ENCODE measurements around the gene DLK1.

The DLK1 gene

DNA sequence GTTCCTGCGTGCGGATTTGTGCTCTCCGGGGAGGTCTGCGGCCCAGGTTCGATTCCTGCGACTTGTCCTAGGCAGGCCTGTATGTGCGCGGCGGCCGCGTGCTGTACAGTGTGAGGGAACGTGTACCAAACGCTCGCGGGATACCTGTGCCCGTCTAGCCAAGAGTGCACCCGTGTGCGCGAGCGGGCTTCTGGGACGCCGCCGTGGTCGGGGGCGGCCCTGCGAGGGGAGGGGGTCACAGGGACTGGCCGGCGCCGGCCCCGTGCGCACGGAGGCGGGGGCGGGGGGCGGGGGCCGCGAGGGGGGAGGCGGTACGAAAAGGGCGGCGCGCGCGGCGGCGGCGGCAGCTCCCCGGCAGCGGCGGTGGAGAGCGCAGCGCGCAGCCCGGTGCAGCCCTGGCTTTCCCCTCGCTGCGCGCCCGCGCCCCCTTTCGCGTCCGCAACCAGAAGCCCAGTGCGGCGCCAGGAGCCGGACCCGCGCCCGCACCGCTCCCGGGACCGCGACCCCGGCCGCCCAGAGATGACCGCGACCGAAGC is at the start of gene DLK1:
Gene DLK1, plus strand, starts transcription at position 343 of the 536 bp plus-strand sequence. Its CDS starts 177 bp downstream, at position 520.
- no peak for DNase-seq

GRCh38 chr14:100677152-100677551 is 49.5 kb upstream of the DLK1 start:
- DNase-seq = no peak

DNA sequence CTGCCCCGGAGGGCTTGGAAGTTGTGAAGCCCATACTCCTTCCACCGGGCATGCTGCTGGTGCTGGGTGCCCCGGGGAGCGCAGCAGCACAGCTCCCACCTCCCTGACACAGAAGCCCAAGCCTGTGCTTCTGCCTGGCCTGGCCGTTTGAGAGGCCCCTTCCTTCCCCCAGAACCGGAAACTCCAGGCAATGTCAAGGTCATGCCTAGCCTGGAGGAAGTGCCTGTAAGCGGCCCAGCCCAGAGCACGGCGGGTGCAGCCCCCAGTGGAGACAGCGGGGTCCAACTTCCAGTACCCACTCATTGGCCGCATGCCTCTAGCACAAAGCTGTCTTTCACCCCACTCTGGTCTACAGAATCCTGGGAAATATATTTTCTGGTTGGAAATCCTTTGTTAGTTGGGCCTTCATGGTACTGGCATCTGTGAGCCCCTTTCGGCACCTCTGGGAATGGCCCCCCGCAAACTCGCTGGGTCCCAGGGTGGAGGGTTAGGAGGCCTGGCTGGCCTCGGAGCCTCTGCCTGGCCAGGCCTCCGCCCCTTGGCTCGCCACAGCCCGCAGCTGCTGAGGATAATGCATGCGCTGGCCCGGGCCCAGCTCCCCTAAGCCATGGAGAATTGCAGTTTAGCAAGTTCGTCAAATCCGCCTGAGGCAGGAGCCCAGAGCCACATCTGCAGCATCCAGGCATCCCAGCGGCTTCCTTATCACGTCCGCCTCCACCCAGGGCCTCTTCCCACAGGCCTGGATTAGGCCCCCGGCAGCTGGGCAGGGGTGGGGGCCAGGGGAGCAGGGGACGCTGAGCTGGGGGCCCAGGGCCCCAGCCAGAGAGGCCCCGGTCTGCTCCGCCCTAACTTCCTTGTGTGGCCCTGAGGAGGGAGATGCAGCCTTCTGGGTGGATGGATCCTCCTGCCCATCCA is 48.9 kb upstream of the DLK1 start:
- no peak for DNase-seq

DNA sequence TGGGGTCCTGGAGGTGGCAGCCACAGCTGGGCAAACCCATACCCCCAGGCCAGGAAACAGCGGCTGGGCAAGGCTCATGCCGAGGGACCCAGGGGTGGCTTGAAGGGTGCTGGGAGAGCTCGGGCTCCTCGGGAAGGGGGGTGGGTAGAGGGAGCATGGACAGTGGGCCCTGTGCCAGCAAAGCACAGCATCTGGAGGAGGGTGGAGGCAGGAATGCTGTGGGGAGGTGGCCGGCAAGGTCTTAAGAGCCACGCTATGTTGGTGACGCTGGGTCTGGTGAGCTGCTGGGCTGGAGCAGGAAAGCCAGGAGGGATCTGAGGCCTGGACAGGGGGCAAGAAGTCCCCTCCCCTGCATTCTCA is 48.2 kb upstream of the DLK1 start:
- DNase-seq = no peak

DNA sequence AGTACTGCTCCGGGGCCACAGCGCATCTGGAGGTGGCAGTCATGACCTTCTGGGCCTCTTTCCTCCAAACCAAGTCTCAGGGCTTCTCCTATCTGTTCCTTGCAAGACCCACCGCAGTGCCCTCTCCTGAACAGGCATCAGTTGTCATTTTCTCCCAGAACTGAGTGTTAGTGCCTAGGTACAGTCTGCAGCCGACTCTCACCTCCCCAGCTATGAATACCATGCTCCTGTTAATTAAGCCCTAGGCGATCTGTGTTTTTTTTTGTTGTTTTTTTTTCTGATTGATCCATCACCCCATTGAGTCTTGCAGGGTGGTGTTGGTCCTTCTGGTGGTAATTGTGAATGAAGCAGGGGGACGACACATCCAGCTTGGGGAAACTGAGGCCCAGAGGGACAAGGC is 47.5 kb upstream of the DLK1 start:
- no peak for DNase-seq

DNA sequence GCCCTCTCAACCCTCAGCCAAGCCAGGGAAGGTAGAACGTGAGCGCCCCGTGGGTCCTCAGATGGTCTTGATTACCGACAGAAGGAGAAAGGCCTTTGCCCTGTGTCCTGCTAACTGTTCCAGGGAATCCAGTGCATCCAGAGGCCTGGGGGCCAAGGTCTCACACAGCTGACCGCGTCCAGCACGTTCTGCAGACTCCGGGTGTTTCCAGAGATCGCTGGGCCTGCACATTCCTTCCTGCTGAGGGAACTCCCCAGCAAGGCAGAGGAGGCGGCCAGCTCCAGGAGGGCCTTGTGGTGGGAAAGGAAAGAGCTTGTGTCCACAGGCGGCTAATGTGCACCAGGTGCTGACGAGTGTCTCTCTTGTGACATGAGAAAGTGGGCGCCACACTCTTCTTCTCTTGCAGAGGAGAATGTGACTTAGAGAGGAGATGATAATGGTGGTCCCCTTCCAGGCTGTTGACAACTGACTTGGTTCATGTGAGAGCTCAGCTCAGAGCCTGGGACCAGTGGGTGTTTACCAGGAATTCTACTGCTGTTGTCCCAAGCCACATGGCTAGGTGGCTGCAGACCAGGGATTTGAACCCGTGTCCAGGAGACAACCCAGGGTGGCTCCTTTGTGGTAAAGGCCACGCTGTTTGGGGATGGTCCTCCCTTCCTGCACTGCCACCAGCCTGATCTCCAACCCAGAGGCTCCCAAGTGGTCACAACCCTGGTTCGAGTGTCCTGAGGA is 46.8 kb upstream of the DLK1 start:
- DNase-seq = no peak

GRCh38 chr14:100680439-100681051 is 46.1 kb upstream of the DLK1 start:
- no peak for DNase-seq

GRCh38 chr14:100681111-100681510 is 45.6 kb upstream of the DLK1 start:
- no peak for DNase-seq

DNA sequence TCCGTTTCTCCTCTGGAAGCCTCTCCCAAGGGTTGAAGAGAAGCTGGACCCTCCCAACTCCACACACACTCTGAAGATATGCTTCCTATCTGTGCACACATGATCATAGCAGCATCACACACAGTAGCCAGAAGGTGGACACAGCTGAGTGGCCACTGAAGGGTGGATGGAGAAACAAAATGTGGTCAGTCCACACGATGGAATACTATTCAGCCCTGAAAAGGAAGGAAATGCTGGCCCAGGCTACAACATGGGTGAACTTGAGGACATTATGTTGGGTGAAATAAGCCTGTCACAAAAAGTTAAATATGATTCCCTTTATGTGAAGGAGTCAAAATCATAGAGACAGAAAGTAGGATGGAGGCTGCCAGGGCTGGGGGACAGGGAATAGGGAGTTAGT is 43.9 kb upstream of the DLK1 start:
- DNase-seq = no peak

DNA sequence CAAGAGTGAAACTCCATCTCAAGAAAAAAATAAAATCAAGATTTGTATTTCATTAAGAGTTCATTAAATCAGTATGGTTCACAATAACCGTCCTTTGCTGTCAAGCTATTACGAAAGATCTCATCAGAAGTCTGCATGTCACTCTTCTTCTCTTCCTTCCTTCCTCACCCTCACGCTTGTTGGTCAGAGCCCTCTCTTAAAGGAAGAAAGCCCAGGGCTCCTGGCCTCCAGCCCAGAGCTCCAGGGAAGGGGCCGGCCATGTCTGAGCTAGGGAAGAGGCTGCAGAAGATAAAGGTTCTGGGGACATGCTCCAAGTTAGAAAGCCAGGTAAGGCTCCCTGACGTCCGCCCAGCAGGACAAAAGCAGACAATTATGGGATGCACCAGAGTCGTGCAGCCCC is 43.1 kb upstream of the DLK1 start:
- DNase-seq = no peak

GRCh38 chr14:100684154-100684553 is 42.5 kb upstream of the DLK1 start:
- no peak for DNase-seq

DNA sequence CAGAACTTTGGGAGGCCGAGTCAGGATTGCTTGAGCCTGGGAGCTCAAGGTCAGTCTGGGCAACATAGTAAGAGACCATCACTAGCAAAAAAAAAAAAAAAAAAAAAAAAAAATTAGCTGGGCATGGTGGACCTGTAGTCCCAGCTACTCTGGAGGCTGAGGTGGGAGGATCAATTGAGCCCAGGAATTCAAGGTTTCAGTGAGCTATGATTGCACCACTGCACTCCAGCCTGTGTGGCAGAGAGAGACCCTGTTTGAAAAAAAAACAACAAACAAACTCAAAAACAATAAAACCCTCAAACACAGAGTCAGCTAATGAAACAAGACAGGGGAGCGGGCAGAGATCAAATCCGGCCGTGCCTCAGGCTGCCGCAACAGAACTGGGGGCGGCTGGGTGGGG is 41.7 kb upstream of the DLK1 start:
- no peak for DNase-seq

DNA sequence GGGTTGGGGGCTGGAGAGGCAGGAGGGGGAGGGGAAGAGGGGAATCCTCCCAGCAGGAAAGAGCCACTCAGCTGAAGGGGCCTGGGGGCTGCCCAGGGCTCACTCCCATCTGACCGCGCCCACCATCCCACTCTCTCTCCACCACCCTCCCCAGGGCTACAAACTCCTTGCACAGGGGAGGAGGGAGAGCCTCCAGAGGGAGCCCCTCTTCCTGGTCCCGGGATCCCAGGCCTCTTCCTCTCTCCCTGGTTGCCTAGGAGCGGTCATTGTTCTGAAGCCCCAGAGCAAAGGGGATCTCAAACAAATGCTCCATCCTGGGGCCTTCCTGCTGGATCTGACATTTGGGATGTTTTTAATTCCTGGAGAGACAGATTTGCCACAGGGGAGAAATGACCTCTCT is 39.8 kb upstream of the DLK1 start:
- no peak for DNase-seq

DNA sequence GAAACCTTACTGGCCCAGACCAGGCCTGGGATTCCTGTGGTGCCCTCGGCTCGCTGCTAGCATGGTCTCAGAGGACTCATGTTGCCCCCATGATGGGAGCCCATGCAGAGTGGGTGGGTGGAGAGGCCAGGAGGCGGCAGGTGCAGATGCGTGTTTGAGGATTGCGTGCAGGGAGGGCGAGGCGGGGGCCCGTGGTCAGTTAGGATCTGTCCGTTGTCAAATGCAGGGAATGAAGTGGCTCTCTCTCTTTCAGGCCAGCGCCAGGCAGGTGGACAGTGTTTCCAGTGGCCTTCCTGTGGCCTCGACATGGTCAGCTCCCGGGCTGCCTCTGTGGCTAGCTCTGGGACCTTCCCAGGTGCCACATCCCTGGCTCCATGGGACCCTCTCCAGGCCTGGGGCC is 39.3 kb upstream of the DLK1 start:
- DNase-seq = no peak

DNA sequence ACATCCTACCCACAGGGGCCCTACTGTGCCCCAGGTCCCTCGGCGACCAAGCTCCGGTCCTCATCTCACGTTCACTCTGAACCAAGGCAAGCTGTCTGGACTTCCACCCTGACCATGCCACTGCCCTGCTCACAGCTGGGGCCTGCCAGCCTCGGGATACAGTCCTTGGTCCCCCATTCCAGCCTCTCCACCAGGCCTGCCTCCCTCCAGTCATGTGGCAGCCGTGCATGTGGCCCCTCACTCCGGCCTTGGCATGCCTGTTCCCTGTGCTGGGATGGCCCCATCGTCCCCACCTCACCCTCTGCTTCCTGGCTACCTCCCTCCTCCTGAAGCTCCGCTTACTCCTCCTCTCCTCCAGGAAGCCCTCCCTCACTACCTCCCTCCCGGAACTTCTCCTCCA is 38.6 kb upstream of the DLK1 start:
- DNase-seq = no peak

DNA sequence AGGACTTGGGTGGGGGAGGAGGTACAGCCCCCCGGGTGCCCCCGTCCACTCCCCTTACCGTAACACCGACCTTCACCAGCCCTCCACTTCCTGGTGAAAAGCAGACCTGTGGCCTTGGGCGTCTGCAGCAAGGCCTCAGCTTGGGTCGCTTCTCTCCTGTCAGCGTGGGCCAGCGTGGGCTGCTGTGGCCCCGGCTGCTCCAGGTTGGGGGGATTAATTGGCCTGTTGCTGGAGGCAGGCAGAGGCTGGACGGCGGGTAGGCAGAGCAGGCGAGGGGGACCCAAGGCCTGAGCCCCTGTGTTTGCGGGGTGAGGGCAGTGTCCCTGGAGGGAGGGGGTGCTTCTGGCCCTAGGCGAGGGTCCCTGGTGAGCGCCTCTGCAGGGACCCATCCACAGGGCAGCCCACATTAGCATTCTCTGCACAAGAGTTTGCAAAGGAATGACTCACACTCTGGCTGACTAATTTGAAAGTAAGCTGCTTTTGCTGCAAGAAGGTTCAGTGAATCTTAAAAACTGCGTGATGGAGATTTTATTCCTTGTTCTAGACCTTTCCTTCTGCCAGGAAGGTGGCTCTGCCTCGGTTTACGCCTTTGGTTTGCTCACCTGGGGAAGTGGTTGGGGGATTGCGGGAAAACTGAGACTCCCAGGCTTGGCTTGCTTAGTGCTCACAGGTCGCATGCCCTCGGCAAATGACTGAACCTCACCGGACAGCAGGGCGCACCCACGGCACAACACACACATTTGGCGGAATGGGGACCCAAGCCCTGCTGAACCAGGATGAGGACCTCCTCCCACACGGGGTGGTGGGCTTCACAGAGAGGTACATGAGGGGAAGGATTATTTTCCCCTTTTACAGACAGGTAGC is 37.9 kb upstream of the DLK1 start:
- DNase-seq = no peak

- DNase-seq = no peak
Measured at GRCh38 chr14:100690672-100691071, 36.0 kb upstream of the DLK1 start.

DNA sequence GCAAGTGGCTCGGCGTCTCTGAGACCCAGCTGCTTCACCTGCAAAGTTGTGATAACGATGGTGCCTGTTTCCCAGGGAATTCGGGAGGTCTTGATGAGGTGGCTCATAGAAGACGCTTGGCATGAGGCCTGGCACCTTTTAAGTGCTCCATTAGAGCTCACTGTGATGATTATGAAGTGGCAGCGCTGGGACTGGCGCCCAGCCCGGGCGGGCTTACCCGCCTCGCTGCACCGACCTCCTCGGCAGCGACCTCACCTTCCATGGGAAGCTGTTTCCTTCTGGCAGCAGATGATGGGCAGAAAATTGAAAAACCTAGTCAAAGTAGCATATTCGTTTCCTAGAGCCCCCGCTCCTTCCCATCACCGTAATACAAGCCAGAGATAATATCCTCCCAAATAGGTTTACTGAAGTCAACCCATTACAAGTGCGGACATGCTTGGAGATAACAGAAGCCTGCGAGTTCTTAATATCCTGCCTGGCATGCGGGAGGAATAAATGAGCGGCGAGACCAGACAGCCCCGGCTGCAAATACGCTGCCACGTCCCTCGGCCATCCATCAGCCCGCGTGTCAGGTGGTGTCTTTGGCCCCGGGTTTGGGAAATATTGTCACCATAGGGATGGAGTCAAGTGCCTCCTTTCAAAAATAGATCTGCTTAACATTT is 35.2 kb upstream of the DLK1 start:
- peak; percentile 73 for DNase-seq

DNA sequence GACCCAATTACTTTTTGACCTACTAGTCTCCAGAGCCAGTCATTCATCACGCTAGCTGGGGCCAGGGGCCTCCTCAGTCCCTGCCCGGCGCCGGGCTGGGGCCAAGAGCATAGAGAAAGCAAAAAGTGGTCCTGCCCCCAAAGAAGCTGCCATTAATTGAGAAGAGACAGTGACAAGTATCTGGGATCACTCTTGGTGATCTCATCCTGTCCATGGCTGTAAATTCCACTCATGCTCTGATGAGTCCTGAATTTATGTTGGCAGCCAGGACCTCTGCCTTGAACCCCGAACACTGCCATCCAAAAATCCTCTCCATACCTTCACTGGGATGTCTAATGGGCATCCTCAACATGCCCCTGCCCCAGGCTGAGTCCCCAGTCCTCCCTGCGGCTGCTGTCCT is 34.4 kb upstream of the DLK1 start:
- no peak for DNase-seq

- no peak for DNase-seq
Measured at GRCh38 chr14:100692859-100693558, 33.7 kb upstream of the DLK1 start.

GRCh38 chr14:100693877-100694578 is 32.7 kb upstream of the DLK1 start:
- no peak for DNase-seq

All from COR-L47 (cell line).